GM19023 (cell line): ENCODE measurements around the gene LDLRAD3.
"Not testable (repeated sequence)": the region's sequence is repeated elsewhere in the genome, so short reads cannot be mapped to it uniquely, and the experiment has no call there.

Experiments
- ATAC-seq: cut with Tn5 transposase; IDR thresholded peaks from one replicate; pipeline ENCODE4 v1.9.1; 2021; ENCODE audit warnings: mild to moderate bottlenecking, moderate library complexity; ENCODE audit not compliant: unreplicated experiment

Gene LDLRAD3

GRCh38 chr11:35986947-35987346 is 43.1 kb downstream of the LDLRAD3 start:
- ATAC-seq: no peak

DNA sequence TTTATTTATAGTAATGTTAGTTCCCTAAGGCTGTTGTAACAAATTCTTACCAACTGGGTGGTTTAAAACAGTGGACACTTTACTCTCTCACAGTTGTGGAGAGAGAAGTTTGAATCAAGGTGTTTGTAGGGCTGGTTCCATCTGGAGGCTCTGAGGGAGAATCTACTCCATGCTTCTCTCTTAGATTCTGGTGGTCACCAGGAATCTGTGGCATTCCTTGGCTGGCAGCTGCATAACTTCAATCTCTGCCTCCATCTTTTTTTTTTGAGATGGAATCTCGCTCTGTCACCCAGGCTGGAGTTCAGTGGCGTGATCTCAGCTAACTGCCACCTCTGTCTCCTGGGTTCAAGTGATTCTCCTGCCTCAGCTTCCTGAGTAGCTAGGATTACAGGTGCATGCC is 46.3 kb downstream of the LDLRAD3 start:
- no peak for ATAC-seq

GRCh38 chr11:35990816-35991215 is 47.0 kb downstream of the LDLRAD3 start:
- no peak for ATAC-seq

DNA sequence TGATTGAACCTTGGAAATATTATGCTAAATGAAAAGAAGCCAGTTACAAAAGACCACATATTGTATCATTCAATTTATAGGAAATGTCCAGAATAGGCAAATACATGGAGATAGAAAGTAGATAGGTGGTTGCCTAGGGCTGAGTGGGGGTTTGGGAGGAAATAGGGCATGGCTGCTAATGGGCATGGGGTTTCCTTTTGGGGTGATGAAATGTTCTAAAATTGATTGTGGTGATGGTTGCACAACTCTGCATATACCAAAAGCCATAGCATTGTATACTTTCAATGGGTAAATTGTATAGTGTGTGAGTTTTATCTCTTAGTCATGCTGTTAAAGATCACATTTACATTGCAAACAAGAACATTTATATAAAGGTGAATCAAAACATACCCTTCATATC is 48.7 kb downstream of the LDLRAD3 start:
- ATAC-seq: no peak

- no peak for ATAC-seq
Observed at GRCh38 chr11:35994421-35994820, 50.6 kb downstream of the LDLRAD3 start.

DNA sequence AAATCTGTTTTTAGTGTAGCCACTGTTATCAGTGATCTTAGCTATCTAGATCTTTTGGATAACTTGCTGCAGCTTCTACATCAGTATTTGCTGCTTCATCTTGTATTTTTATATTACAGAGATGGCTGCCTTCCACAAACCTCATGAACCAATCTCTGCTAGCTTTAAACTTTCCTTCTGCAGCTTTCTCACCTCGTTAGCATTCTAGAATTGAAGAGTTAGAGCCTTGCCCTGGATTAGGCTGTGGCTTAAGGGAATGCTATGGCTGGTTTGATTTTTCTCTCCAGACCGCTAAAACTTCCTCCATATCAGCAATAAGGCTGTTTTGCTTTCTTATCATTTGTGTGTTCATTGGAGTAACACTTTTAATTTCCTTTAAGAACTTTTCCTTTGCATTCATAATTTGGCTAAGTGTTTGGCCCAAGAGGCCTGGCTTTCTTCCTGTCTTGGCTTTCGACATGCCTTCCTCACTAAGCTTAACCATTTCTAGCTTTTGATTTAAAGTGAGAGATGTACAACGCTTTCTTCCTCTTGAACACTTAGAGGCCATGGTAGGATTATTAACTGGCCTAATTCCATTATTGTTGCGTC is 51.9 kb downstream of the LDLRAD3 start:
- ATAC-seq: no peak

GRCh38 chr11:35997902-35998520 is 54.1 kb downstream of the LDLRAD3 start:
- ATAC-seq: no peak

- ATAC-seq: no peak
Observed at GRCh38 chr11:35998634-35999033, 54.8 kb downstream of the LDLRAD3 start.

DNA sequence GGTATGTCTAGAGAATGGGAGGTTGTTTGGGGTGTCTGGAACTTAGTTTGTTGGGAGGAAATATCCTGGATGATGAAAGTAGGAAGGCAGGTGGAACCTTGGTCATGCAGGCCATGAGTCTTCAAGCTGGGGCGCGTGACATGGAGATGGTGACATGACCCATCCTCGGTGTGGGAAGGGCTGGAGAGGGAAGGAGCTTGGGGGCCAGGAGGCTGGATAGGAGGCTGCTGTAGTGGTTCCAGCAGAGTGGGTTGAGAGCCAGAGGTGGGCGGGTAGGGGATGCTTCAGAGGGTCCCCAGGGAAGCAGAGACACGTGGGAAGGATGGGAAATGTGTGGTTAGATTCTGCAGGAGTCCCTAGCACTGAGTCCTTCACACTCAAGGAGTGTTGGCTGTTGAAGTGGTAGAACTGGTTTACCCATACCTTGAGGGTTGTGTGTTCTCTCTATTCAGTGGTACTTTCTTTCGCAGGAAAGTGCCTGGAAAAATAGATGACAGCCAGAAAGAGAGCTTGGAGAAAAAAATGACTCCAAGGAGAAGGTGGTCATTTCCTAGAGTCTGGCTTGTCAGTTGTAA is 56.8 kb downstream of the LDLRAD3 start:
- no peak for ATAC-seq

GRCh38 chr11:36002196-36002595 is 58.3 kb downstream of the LDLRAD3 start:
- ATAC-seq: no peak

- ATAC-seq: no peak
Observed at GRCh38 chr11:36002796-36003195, 58.9 kb downstream of the LDLRAD3 start.

DNA sequence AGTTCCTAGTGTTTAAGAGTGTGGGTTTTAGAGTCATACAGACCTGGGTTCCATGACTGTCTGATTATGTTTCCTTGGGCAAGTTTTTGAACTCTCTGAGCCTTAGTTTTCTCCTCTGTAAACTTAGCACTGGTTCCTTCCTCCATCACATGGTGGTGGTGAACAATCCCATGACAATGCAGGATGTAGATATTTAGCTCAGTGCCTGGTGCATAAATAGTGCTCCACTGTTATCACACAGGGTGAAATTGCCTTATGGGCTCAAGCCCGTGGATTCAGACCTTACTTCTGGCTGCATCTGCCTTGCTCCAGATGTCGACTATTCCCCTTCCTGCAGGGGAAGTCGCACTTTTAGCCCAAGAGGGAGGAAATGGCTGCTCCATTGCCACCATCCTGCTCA is 62.7 kb downstream of the LDLRAD3 start:
- no peak for ATAC-seq

DNA sequence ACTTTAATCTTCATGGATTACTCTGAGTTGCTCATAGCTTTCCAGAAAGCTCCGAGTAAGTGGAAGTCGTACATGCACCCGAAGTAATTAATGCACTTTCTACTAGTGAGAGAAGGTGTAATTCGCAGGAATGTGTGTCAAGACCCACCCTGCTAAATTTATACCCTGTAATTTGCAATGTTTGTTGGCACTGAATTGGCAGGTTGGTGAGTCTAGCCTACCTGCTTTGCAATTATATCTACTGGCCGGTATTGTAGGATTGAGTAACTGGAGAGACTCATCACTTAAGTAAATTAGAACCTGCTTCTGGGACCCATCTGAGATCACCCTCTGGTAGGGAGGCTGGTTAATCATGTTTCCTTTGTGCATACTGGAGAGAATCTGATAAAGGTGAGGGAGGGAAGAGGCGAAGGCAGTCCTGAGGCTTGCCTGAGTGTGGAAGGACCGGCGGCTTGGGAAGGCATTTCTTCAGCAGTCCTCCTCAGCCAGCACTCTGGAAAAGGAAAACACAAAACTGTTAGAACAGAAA is 63.3 kb downstream of the LDLRAD3 start:
- ATAC-seq: no peak

DNA sequence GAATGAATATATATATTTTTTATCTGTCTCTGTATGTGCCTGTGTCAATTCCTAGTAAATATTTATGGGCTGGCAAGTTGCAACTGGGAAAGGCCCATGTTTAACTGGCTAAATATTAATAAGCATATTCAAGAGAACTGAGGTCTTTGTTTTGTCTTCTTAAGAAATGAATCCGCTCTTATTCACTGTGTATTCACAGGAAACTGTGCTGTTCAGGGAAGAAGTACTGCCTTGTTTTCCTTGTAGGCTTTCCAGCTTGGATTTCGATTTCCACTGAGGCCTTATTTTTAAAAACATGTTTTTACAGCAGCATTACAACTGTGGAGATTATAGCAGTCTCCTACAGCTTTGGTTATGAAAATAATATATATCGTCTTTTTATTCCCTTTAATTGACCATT is 64.7 kb downstream of the LDLRAD3 start:
- ATAC-seq: no peak

DNA sequence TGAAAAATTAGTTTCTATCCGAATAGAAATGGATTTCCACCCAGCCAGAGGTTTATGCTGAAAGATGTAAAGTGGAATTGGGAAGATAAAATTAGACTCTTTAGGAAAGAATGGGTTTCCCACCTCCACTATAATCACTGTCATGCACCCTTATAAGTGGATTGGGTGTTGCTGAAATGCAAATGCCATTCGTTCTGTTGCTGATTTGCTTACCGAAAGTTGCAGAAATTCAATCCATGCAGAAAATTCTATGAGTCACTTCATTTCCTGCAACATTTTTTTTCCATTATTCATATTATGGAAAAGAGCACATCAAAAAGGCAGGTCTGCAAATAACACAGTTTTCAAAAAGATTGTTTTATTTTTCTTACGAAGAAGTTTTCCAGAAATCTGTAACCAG is 65.6 kb downstream of the LDLRAD3 start:
- ATAC-seq: no peak

DNA sequence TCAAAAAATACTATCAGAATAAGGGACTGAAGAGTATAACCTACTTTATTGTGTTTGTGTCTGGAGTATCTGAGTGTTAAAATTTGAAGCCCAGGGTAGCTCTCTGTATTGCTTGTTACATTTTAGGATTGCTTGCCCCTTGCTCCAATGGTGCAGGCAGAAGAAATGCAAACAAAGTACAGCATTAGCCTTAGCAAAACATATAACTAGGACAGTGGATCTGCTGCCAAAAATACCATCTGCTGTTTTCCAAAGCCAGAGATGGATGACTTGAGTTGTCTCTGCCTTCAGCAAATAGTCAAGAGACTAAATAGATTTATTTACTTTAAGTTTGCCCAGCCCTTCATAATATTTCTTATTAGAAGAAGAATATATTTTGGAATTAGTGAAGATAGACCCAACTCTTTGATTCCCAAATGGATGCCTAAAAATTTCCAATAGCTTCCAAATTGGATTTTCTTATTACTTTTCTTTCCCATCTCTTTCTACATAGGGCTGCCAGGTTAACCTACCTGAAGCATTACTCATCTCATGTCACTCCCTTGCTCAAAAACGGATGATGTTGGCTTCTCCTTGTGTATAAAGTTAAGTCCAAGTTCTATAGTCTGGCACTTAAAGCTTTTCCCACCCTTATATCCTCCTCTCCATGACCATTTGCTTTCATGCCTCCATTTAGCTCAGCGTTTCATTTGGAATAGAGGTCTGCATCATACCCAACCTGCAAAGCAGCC is 66.3 kb downstream of the LDLRAD3 start:
- ATAC-seq: no peak

DNA sequence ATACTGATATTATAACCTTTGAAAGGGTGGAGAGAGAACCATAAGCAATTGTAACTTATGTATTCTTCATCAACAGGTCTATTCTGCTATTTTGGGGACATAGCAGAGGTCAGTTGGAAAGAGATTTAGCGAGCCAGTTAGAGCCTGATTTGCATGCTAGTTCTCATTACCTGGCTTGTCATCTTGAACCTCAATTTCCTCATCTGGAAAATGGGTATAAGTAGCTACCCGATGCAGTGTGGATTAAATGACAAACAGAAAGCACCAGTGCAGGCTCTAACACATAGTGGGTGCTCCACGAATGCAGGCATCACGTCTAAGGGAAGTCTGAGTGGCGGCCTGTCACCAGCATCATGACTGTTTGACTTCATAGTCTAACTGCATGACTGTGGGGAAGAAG is 67.7 kb downstream of the LDLRAD3 start:
- no peak for ATAC-seq

GRCh38 chr11:36012455-36012854 is 68.6 kb downstream of the LDLRAD3 start:
- no peak for ATAC-seq

DNA sequence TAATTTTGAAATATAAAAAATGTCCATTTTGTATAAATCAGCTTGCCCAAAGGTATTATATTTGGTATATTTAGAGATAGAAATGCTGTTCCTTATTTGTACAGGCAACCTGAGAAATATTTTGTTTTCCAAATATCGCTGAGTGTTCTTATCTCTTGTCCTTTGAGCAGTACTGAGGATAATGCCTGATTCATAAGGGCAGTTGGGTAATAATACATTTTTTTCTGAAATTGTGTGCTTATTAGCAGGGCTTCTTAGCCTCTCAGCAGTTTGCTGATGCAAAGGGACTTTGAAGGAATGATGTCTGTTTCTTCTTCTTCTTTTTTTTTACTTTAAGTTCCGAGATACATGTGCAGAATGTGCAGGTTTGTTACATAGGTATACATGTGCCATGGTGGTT is 69.1 kb downstream of the LDLRAD3 start:
- ATAC-seq: no peak

DNA sequence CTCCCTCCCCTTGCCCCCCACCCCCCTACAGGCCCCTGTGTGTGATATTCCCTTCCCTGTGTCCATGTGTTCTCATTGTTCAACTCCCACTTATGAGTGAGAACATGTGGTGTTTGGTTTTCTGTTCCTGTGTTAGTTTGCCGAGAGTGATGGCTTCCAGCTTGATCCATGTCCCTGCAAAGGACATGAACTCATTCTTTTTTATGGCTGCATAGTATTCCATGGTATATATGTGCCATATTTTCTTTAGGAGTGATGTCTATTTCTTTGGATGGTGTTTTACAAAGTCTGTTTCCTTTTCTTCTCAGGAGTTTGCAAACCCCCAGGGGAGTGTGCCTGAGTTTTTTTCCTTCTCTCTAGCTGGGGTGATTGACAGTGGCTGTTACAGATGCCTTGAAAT is 69.6 kb downstream of the LDLRAD3 start:
- not testable (repeated sequence) for ATAC-seq

GRCh38 chr11:36013950-36014897 is 70.4 kb downstream of the LDLRAD3 start:
- ATAC-seq: no peak
